ENCODE measurements around the gene FEM1A. TPM values are rescaled to one million over a fixed set of nuclear protein-coding genes. Genes with fewer than 3 reads are reported as not detected.
"Not testable (repeated sequence)": the region's sequence is repeated elsewhere in the genome, so short reads cannot be mapped to it uniquely, and the experiment has no call there.

FEM1A gene
- total and polyA plus RNA-seq, 2 donors (not counting 3 experiments of a cell fraction or from before 2014, with no cell fraction given): 5.1 to 11.4 TPM

DNA sequence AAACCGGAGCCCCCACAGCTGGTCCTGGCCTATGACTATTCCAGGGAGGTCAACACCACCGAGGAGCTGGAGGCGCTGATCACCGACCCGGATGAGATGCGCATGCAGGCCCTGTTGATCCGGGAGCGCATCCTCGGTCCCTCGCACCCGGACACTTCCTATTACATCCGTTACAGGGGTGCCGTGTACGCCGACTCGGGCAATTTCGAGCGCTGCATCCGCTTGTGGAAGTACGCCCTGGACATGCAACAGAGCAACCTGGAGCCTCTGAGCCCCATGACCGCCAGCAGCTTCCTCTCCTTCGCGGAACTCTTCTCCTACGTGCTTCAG lies 1.3 kb downstream of the FEM1A start:
- intact Hi-C loops (cut with micrococcal nuclease); H2AFZ ChIP-seq (ENCODE audit: low read depth, low read length); H3K9me1 ChIP-seq (replicated peaks; ENCODE audit: control insufficient read depth, extremely low read depth, insufficient read depth, low read length); DNase-seq (ENCODE audit: low read depth, low spot score); H3K27ac ChIP-seq (ENCODE audit: insufficient read depth, low read depth, low read length); H3K27me3 ChIP-seq (ENCODE audit: control insufficient read depth in 2 of 2, insufficient read depth in 2 of 2, low read length in 2 of 2); H3K9me3 ChIP-seq (replicated peaks; ENCODE audit: control insufficient read depth, insufficient read depth, low read length); H3K4me1 ChIP-seq (ENCODE audit: control insufficient read depth, extremely low read depth, insufficient read depth, low read length); BruUV-seq (replicated peaks); H3K9ac ChIP-seq (replicated peaks; ENCODE audit: extremely low read depth, insufficient read depth, low read length); POLR2A ChIA-PET; dilution Hi-C loops (cut with MboI; ENCODE audit: extremely low pct_ligation_motif_present, low sequenced_read_pairs); H3K36me3 ChIP-seq (ENCODE audit: control insufficient read depth in 2 of 2, extremely low read depth in 1 of 2, insufficient read depth in 2 of 2, low read length in 2 of 2); H4K20me1 ChIP-seq (replicated peaks; ENCODE audit: control insufficient read depth, extremely low read depth, insufficient read depth, low read length); FAIRE-seq: not testable (repeated sequence)
- Histone ChIP-seq H3K4me3 (replicated peaks in 1 of 3; ENCODE audit: insufficient read depth in 1 of 3, low read depth in 1 of 3, low read length in 3 of 3) (peak overlapping the region in 1 of 3 experiments; percentile 88), H3K79me2 (ENCODE audit: control insufficient read depth, insufficient read depth, low read length) (peaks cover 47% of the 10 kb centered on the region), H3K4me2 (ENCODE audit: insufficient read depth, low read length) (peak overlapping the region; percentile 67)
- CTCF ChIA-PET: interaction anchor here (5.6 kb wide), 1 partner anchor 61 kb away, joined by 362 read pairs; no protein-coding TSS in a partner anchor

DNA sequence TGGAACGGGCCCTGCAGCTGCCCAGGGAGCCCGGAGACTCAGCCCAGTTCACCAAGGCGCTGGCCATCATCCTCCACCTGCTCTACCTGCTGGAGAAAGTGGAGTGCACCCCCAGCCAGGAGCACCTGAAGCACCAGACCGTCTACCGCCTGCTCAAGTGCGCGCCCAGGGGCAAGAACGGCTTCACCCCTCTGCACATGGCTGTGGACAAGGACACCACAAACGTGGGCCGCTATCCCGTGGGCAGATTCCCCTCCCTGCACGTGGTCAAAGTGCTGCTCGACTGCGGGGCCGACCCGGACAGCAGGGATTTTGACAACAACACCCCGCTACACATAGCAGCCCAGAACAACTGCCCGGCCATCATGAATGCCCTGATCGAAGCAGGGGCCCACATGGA lies 1.7 kb downstream of the FEM1A start:
- CTCF ChIA-PET; H3K4me2 ChIP-seq (ENCODE audit: insufficient read depth, low read length); H3K9me3 ChIP-seq (replicated peaks; ENCODE audit: control insufficient read depth, insufficient read depth, low read length); H4K20me1 ChIP-seq (replicated peaks; ENCODE audit: control insufficient read depth, extremely low read depth, insufficient read depth, low read length); BruUV-seq (replicated peaks); POLR2A ChIA-PET; H3K27ac ChIP-seq (ENCODE audit: insufficient read depth, low read depth, low read length); dilution Hi-C loops (cut with MboI; ENCODE audit: extremely low pct_ligation_motif_present, low sequenced_read_pairs); FAIRE-seq; intact Hi-C loops (cut with micrococcal nuclease); DNase-seq (ENCODE audit: low read depth, low spot score); H3K4me3 ChIP-seq (replicated peaks in 1 of 3; ENCODE audit: insufficient read depth in 1 of 3, low read depth in 1 of 3, low read length in 3 of 3); H3K9me1 ChIP-seq (replicated peaks; ENCODE audit: control insufficient read depth, extremely low read depth, insufficient read depth, low read length); H3K4me1 ChIP-seq (ENCODE audit: control insufficient read depth, extremely low read depth, insufficient read depth, low read length); H2AFZ ChIP-seq (ENCODE audit: low read depth, low read length); H3K36me3 ChIP-seq (ENCODE audit: control insufficient read depth in 2 of 2, extremely low read depth in 1 of 2, insufficient read depth in 2 of 2, low read length in 2 of 2); H3K9ac ChIP-seq (replicated peaks; ENCODE audit: extremely low read depth, insufficient read depth, low read length); H3K27me3 ChIP-seq (ENCODE audit: control insufficient read depth in 2 of 2, insufficient read depth in 2 of 2, low read length in 2 of 2): not testable (repeated sequence)
- peaks cover 47% of the 10 kb centered on the region for H3K79me2 ChIP-seq (ENCODE audit: control insufficient read depth, insufficient read depth, low read length)

DNA sequence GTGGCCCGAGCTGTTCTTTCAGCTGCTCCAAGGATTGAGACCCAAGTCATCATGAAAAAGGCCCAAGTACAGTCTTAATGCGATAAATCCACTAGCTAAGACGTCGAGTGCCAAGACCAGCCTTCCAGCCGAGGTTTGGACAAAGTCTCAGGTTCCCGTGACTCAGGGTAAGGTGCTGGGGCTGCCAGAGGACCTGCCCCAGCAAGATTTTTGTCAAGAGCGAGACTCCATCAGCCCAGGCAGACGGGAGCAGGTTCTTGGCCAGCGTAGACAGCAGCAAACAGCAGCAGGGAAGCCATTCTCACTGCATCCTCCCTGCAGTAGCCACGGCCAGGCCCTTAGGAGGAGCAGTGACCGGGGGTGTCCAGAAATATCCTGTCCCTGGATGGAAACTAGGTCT lies 3.4 kb downstream of the FEM1A start:
- no peak for DNase-seq (ENCODE audit: low read depth, low spot score)
- peaks cover 8% of the 10 kb centered on the region for H3K4me1 ChIP-seq (ENCODE audit: control insufficient read depth, extremely low read depth, insufficient read depth, low read length)
- no peak overlapping the region for H3K4me3 ChIP-seq (replicated peaks in 1 of 3; ENCODE audit: insufficient read depth in 1 of 3, low read depth in 1 of 3, low read length in 3 of 3)
- H3K4me2 ChIP-seq (ENCODE audit: insufficient read depth, low read length): no peak overlapping the region
- POLR2A ChIA-PET: no interaction called here
- dilution Hi-C loops (cut with MboI; ENCODE audit: extremely low pct_ligation_motif_present, low sequenced_read_pairs): no loop called here
- no peak overlapping the region for H3K9ac ChIP-seq (replicated peaks; ENCODE audit: extremely low read depth, insufficient read depth, low read length)
- FAIRE-seq: no peak
- H4K20me1 ChIP-seq (replicated peaks; ENCODE audit: control insufficient read depth, extremely low read depth, insufficient read depth, low read length): no peaks in the 10 kb centered on the region
- no peak overlapping the region for H3K27ac ChIP-seq (ENCODE audit: insufficient read depth, low read depth, low read length)
- CTCF ChIA-PET: interaction anchor here (1.7 kb wide), 1 partner anchor 57 kb away, joined by 3 read pairs; no protein-coding TSS in a partner anchor
- H3K36me3 ChIP-seq (ENCODE audit: control insufficient read depth in 2 of 2, extremely low read depth in 1 of 2, insufficient read depth in 2 of 2, low read length in 2 of 2): peaks cover 2 to 9% of the 10 kb centered on the region in 2 experiments
- no peak overlapping the region for H2AFZ ChIP-seq (ENCODE audit: low read depth, low read length)
- H3K9me1 ChIP-seq (replicated peaks; ENCODE audit: control insufficient read depth, extremely low read depth, insufficient read depth, low read length): no peaks in the 10 kb centered on the region
- intact Hi-C loops (cut with micrococcal nuclease): no loop called here
- BruUV-seq (replicated peaks): no TSS peak
- no peaks in the 10 kb centered on the region for H3K9me3 ChIP-seq (replicated peaks; ENCODE audit: control insufficient read depth, insufficient read depth, low read length)
- no peak for TF ChIP-seq MYC (IDR thresholded peaks at IDR 0.05; ENCODE audit: low read depth, low read length)
- TF ChIP-seq, protein P1, sequence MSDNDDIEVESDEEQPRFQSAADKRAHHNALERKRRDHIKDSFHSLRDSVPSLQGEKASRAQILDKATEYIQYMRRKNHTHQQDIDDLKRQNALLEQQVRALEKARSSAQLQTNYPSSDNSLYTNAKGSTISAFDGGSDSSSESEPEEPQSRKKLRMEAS (IDR thresholded peaks at IDR 0.05; ENCODE audit: insufficient read depth, insufficient read length): no peak
- H3K79me2 ChIP-seq (ENCODE audit: control insufficient read depth, insufficient read depth, low read length): peaks cover 47% of the 10 kb centered on the region
- H3K27me3 ChIP-seq (ENCODE audit: control insufficient read depth in 2 of 2, insufficient read depth in 2 of 2, low read length in 2 of 2): no peaks in the 10 kb centered on the region

Measured in endothelial cell of umbilical vein (primary cell).